GM21737 (cell line): ENCODE measurements around the gene CACTIN.
"Not testable (repeated sequence)": the region's sequence is repeated elsewhere in the genome, so short reads cannot be mapped to it uniquely, and the experiment has no call there.

Experiments used
- ATAC-seq: cut with Tn5 transposase; IDR thresholded peaks from one replicate; pipeline ENCODE4 v1.9.1; 2021; ENCODE audit warnings: mild to moderate bottlenecking, moderate library complexity; ENCODE audit not compliant: unreplicated experiment

CACTIN gene

GRCh38 chr19:3626473-3627350 lies at the start of gene CACTIN:
CACTIN (minus strand) TSS chr19:3626790; CDS start chr19:3626762, 28 bp downstream.
- peak; percentile 82 for ATAC-seq

GRCh38 chr19:3674784-3675543 lies 48.4 kb upstream of the CACTIN start:
- ATAC-seq: no peak

GRCh38 chr19:3673506-3674439 lies 47.2 kb upstream of the CACTIN start:
- no peak for ATAC-seq

- no peak for ATAC-seq
Measured at GRCh38 chr19:3672993-3673392, 46.4 kb upstream of the CACTIN start.

- no peak for ATAC-seq
Measured at GRCh38 chr19:3672575-3672948, 46.0 kb upstream of the CACTIN start.

- no peak for ATAC-seq
Measured at GRCh38 chr19:3671680-3672574, 45.3 kb upstream of the CACTIN start.

- no peak for ATAC-seq
Measured at GRCh38 chr19:3670796-3671679, 44.4 kb upstream of the CACTIN start.

GRCh38 chr19:3669947-3670795 lies 43.6 kb upstream of the CACTIN start:
- no peak for ATAC-seq

- no peak for ATAC-seq
Measured at GRCh38 chr19:3669082-3669946, 42.7 kb upstream of the CACTIN start.

- ATAC-seq: no peak
Measured at GRCh38 chr19:3668331-3669081, 41.9 kb upstream of the CACTIN start.

GRCh38 chr19:3667766-3668165 lies 41.2 kb upstream of the CACTIN start:
- no peak for ATAC-seq

- ATAC-seq: no peak
Measured at GRCh38 chr19:3667037-3667638, 40.5 kb upstream of the CACTIN start.

GRCh38 chr19:3666545-3666856 lies 39.9 kb upstream of the CACTIN start:
- ATAC-seq: not testable (repeated sequence)

GRCh38 chr19:3665681-3666544 lies 39.3 kb upstream of the CACTIN start:
- no peak for ATAC-seq
